HG02840 (cell line): ENCODE measurements around the gene SLC25A38.

ENCODE experiments used
- ATAC-seq: cut with Tn5 transposase; IDR thresholded peaks from one replicate; pipeline ENCODE4 v1.9.1; 2021; ENCODE audit warnings: mild to moderate bottlenecking, moderate library complexity, moderate number of reproducible peaks; ENCODE audit not compliant: unreplicated experiment, low FRiP score

Gene SLC25A38

GRCh38 chr3:39376959-39377634 is 6.1 kb upstream of the SLC25A38 start:
- no peak for ATAC-seq

GRCh38 chr3:39378088-39378487 is 5.1 kb upstream of the SLC25A38 start:
- no peak for ATAC-seq

GRCh38 chr3:39378957-39379777 is 4.0 kb upstream of the SLC25A38 start:
- no peak for ATAC-seq

GRCh38 chr3:39379778-39380155 is 3.4 kb upstream of the SLC25A38 start:
- no peak for ATAC-seq

GRCh38 chr3:39381432-39381831 is 1.7 kb upstream of the SLC25A38 start:
- no peak for ATAC-seq

GRCh38 chr3:39383881-39384664 is 903 bp downstream of the SLC25A38 start:
- peak; percentile 76 for ATAC-seq

- no peak for ATAC-seq
These were observed 1.5 kb downstream of the SLC25A38 start for GRCh38 chr3:39384665-39385000.

- no peak for ATAC-seq
These were observed 2.4 kb downstream of the SLC25A38 start for GRCh38 chr3:39385456-39386090.

GRCh38 chr3:39386318-39386717 is 3.1 kb downstream of the SLC25A38 start:
- no peak for ATAC-seq

GRCh38 chr3:39387411-39387975 is 4.3 kb downstream of the SLC25A38 start:
- ATAC-seq: no peak

- no peak for ATAC-seq
These were observed 5.0 kb downstream of the SLC25A38 start for GRCh38 chr3:39388153-39388552.

GRCh38 chr3:39388741-39389248 is 5.6 kb downstream of the SLC25A38 start:
- ATAC-seq: peak; percentile 63

- ATAC-seq: no peak
These were observed 7.0 kb downstream of the SLC25A38 start for GRCh38 chr3:39390181-39390580.

- no peak for ATAC-seq
These were observed 13.5 kb downstream of the SLC25A38 start for GRCh38 chr3:39396690-39397089.

GRCh38 chr3:39398700-39399099 is 15.5 kb downstream of the SLC25A38 start:
- no peak for ATAC-seq

- no peak for ATAC-seq
These were observed 18.8 kb downstream of the SLC25A38 start for GRCh38 chr3:39401983-39402382.

- ATAC-seq: no peak
These were observed 21.9 kb downstream of the SLC25A38 start for GRCh38 chr3:39404943-39405686.

- no peak for ATAC-seq
These were observed 22.7 kb downstream of the SLC25A38 start for GRCh38 chr3:39405687-39406367.
